Measurements from ENCODE around the gene MAN1B1.

MAN1B1 gene

DNA sequence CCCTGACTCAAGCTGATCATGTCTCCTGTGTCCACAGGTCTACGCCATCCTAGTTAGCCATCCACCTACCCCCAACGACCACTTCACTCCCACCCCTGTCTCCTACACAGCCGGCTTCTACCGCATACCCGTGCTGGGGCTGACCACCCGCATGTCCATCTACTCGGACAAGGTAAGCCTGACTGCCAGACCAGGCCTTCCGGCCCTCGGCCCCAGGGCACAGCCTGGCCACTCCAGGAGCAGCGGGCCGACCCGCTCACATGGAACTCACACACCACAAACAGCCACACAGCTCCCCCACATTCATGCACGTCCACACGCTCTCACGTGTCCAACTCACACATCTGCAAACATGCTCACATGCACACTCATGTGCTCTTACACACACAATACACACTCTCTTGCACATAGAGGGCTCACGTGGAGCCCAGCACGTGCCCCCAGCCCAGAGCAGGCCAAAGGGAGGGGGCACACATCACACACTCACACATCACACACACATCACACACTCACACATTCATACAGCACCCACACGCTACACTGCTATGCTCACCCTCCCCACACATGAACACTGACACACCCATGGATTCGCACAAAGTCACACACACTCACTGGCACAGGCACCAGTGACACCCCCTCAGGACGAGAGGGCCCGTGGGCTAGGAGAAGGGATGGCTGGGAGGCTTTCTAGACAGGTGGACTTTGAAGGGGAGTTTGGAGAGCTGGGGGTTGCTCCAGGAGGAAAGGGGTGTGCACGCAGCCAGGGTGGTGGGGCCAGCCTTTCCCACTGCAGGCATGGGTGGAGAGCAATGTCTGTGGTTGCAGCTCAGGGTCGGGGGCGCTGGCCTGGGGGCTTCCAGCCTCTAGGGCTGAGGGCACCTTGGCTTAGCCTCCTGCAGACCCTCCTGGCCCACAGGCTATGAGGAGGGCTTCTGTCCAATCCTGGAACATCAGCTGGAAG lies 55.5 kb downstream of the MAN1B1 start:
- Histone ChIP-seq H3K9me3 (ENCODE audit: control extremely low read depth in 1 of 5, control insufficient read depth in 4 of 5, insufficient read depth in 2 of 5, low read depth in 1 of 5, low read length in 4 of 5) (no peaks in the 10 kb centered on the region), H3K4me1 (ENCODE audit: control extremely low read depth in 1 of 4, control insufficient read depth in 4 of 4, insufficient read depth in 4 of 4, low read length in 3 of 4) (peaks cover 0 to 15% (median 7%) of the 10 kb centered on the region in 4 experiments), H3K36me3 (ENCODE audit: control insufficient read depth in 4 of 4, insufficient read depth in 4 of 4, low read length in 3 of 4) (no peaks in the 10 kb centered on the region), H3K4me3 (ENCODE audit: control insufficient read depth in 1 of 7, extremely low read depth in 1 of 7, insufficient read depth in 4 of 7, low read depth in 2 of 7, low read length in 6 of 7) (no peak overlapping the region), H3K27ac (ENCODE audit: insufficient read depth in 1 of 2, low read depth in 1 of 2, low read length in 2 of 2, poor library complexity in 1 of 2, severe bottlenecking in 2 of 2) (no peak overlapping the region), H3K27me3 (replicated peaks in 2 of 5; ENCODE audit: control insufficient read depth in 4 of 5, insufficient read depth in 5 of 5, low read length in 4 of 5) (peaks cover 0 to 84% (median 27%) of the 10 kb centered on the region in 5 experiments)
- 89% methylated on average over 21 of the region's 24 CpGs for WGBS (ENCODE audit: insufficient coverage)
- DNase-seq = no peak
- POLR2A ChIA-PET = no interaction called here
- CTCF ChIA-PET = interaction anchor here (1.3 kb wide), 1 partner anchor 9 kb away, joined by 3 read pairs; no protein-coding TSS in a partner anchor

DNA sequence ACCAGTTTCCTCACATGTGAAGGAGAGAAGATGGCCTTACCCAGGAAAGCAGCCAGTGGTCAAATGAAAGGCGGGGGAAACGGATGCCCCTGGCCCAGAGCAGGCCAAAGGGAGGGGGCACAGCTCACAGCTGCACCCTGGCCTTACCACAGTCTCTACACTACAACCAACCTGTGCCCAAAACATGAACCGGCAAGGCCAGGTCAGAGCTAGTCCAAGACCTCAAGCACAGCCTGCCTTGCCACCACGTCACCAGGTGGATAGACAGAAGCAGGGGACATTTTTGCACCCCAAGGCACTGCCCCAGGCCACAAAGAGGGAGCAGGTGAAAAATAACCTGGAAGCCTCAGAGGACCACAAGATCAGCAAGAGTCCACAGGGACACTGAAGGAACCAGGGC lies 56.7 kb downstream of the MAN1B1 start:
- H3K36me3 ChIP-seq (ENCODE audit: control insufficient read depth in 4 of 4, insufficient read depth in 4 of 4, low read length in 3 of 4) = no peaks in the 10 kb centered on the region
- WGBS (ENCODE audit: insufficient coverage) = 58% methylated on average over 3 of the region's 4 CpGs
- H3K4me1 ChIP-seq (ENCODE audit: control extremely low read depth in 1 of 4, control insufficient read depth in 4 of 4, insufficient read depth in 4 of 4, low read length in 3 of 4) = peaks cover 0 to 9% (median 6%) of the 10 kb centered on the region in 4 experiments
- DNase-seq = no peak
- peaks cover 0 to 82% (median 22%) of the 10 kb centered on the region in 5 experiments for H3K27me3 ChIP-seq (replicated peaks in 2 of 5; ENCODE audit: control insufficient read depth in 4 of 5, insufficient read depth in 5 of 5, low read length in 4 of 5)
- H3K9me3 ChIP-seq (ENCODE audit: control extremely low read depth in 1 of 5, control insufficient read depth in 4 of 5, insufficient read depth in 2 of 5, low read depth in 1 of 5, low read length in 4 of 5) = no peaks in the 10 kb centered on the region
- no peak overlapping the region for H3K27ac ChIP-seq (ENCODE audit: insufficient read depth in 1 of 2, low read depth in 1 of 2, low read length in 2 of 2, poor library complexity in 1 of 2, severe bottlenecking in 2 of 2)
- ChIA-PET CTCF (interaction anchor here (1.5 kb wide), 1 partner anchor 14 kb away, joined by 3 read pairs; no protein-coding TSS in a partner anchor), POLR2A (no interaction called here)
- no peak overlapping the region for H3K4me3 ChIP-seq (ENCODE audit: control insufficient read depth in 1 of 7, extremely low read depth in 1 of 7, insufficient read depth in 4 of 7, low read depth in 2 of 7, low read length in 6 of 7)

DNA sequence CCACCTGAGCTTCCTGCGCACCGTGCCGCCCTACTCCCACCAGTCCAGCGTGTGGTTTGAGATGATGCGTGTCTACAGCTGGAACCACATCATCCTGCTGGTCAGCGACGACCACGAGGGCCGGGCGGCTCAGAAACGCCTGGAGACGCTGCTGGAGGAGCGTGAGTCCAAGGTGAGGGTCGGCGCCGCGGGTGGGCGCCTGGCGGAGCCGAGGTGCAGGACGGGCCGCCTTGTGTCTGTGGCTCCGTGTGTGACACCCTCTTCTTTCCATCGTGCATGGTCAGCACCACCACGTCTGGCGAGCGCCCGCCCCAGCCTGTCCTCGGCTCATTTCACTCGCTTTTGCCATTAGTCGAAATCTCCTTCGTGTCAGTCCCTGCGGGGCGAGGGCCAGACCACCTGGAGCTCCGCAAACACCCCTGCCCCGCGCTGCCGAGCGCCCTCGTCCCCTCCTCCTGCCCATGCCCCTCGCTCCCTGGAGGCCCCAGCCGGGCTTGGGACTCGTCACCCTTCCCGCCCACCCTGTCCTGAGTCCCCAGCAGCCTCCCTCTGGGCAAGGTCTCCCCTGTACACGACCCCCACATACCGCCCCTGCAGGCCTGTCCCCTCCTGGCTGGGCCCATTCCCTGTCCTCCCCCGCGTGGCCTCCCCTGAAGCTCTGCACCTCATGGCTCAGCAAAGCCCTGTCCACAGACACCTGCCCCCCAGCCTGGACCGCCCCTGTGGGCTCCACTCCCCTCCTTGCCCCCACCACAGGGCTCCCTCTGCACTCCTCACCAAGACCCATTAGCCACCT lies 59.1 kb downstream of the MAN1B1 start:
- WGBS (ENCODE audit: insufficient coverage) = 56% methylated on average over 46 of the region's 49 CpGs
- ChIA-PET POLR2A (interaction anchor here (0.5 kb wide), 1 partner anchor 115 kb away, joined by 3 read pairs; no protein-coding TSS in a partner anchor), CTCF (no interaction called here)
- H3K4me1 ChIP-seq (ENCODE audit: control extremely low read depth in 1 of 4, control insufficient read depth in 4 of 4, insufficient read depth in 4 of 4, low read length in 3 of 4) = no peaks in the 10 kb centered on the region
- H3K36me3 ChIP-seq (ENCODE audit: control insufficient read depth in 4 of 4, insufficient read depth in 4 of 4, low read length in 3 of 4) = no peaks in the 10 kb centered on the region
- H3K27me3 ChIP-seq (replicated peaks in 2 of 5; ENCODE audit: control insufficient read depth in 4 of 5, insufficient read depth in 5 of 5, low read length in 4 of 5) = peaks cover 0 to 68% (median 12%) of the 10 kb centered on the region in 5 experiments
- no peak overlapping the region for H3K27ac ChIP-seq (ENCODE audit: insufficient read depth in 1 of 2, low read depth in 1 of 2, low read length in 2 of 2, poor library complexity in 1 of 2, severe bottlenecking in 2 of 2)
- no peak for DNase-seq
- H3K4me3 ChIP-seq (ENCODE audit: control insufficient read depth in 1 of 7, extremely low read depth in 1 of 7, insufficient read depth in 4 of 7, low read depth in 2 of 7, low read length in 6 of 7) = no peak overlapping the region
- no peaks in the 10 kb centered on the region for H3K9me3 ChIP-seq (ENCODE audit: control extremely low read depth in 1 of 5, control insufficient read depth in 4 of 5, insufficient read depth in 2 of 5, low read depth in 1 of 5, low read length in 4 of 5)

DNA sequence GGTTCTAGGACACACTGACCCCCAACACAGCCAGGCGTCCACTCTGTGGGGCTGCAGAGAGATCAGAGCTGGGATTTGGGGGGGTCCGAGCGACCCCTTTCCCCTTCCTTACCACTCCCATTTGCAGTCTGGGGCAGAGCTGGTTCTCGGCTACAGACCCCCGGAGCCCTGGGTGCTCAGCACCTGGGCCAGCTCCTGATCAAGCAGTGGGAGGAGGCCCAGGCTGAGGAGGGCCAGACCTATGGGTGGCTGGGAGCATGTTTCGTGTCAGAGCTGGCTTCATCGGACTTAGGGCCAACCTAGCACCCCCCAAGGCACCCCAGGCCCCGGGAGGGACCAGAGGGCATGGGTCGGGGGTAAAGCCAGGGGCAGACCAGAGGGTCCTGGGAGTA lies 59.7 kb downstream of the MAN1B1 start:
- POLR2A ChIA-PET = no interaction called here
- peaks cover 0 to 62% (median 8%) of the 10 kb centered on the region in 5 experiments for H3K27me3 ChIP-seq (replicated peaks in 2 of 5; ENCODE audit: control insufficient read depth in 4 of 5, insufficient read depth in 5 of 5, low read length in 4 of 5)
- CTCF ChIA-PET = no interaction called here

DNA sequence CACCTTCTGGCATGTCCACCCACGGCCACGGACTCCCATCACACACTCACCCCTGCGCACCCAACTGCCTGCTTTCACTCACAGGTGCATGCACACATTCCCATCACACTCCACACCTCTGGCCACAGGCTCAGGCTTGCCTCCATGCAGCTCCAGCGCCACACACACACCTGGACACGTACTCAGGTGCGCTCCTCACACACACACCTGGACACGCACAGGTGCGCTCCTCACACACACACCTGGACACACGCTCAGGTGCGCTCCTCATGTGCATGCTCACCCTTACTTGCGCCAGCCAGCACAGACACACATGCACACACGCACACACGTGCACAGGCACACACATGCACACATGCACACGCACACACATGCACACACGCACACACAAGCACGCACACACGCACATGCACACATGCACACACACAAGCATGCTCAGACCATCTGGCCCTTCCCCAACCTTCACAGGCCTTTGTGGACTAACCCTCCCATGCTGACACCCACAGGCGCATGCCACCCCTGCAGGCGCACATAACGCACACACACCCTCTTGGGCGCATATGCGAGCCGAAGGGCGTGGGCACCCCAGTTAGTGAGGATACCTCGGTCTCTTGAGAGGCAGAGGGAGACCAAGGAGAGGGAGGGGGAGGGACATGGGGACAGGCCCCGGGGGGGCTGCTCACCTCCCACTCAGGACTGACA lies 60.5 kb downstream of the MAN1B1 start:
- ChIA-PET CTCF (no interaction called here), POLR2A (no interaction called here)
- 89% methylated on average over 20 of the region's 26 CpGs for WGBS (ENCODE audit: insufficient coverage)
- DNase-seq = no peak
- H3K36me3 ChIP-seq (ENCODE audit: control insufficient read depth in 4 of 4, insufficient read depth in 4 of 4, low read length in 3 of 4) = no peaks in the 10 kb centered on the region
- H3K9me3 ChIP-seq (ENCODE audit: control extremely low read depth in 1 of 5, control insufficient read depth in 4 of 5, insufficient read depth in 2 of 5, low read depth in 1 of 5, low read length in 4 of 5) = no peaks in the 10 kb centered on the region
- H3K4me3 ChIP-seq (ENCODE audit: control insufficient read depth in 1 of 7, extremely low read depth in 1 of 7, insufficient read depth in 4 of 7, low read depth in 2 of 7, low read length in 6 of 7) = no peak overlapping the region
- peaks cover 0 to 55% (median 4%) of the 10 kb centered on the region in 5 experiments for H3K27me3 ChIP-seq (replicated peaks in 2 of 5; ENCODE audit: control insufficient read depth in 4 of 5, insufficient read depth in 5 of 5, low read length in 4 of 5)
- H3K27ac ChIP-seq (ENCODE audit: insufficient read depth in 1 of 2, low read depth in 1 of 2, low read length in 2 of 2, poor library complexity in 1 of 2, severe bottlenecking in 2 of 2) = no peak overlapping the region
- no peaks in the 10 kb centered on the region for H3K4me1 ChIP-seq (ENCODE audit: control extremely low read depth in 1 of 4, control insufficient read depth in 4 of 4, insufficient read depth in 4 of 4, low read length in 3 of 4)

More for the DNA sequence above, 59.7 kb downstream of the MAN1B1 start:
- H3K9me3 ChIP-seq (ENCODE audit: control extremely low read depth in 1 of 5, control insufficient read depth in 4 of 5, insufficient read depth in 2 of 5, low read depth in 1 of 5, low read length in 4 of 5) = no peaks in the 10 kb centered on the region
- WGBS (ENCODE audit: insufficient coverage) = 69% methylated on average over 6 of the region's 9 CpGs
- H3K4me1 ChIP-seq (ENCODE audit: control extremely low read depth in 1 of 4, control insufficient read depth in 4 of 4, insufficient read depth in 4 of 4, low read length in 3 of 4) = no peaks in the 10 kb centered on the region
- no peak overlapping the region for H3K27ac ChIP-seq (ENCODE audit: insufficient read depth in 1 of 2, low read depth in 1 of 2, low read length in 2 of 2, poor library complexity in 1 of 2, severe bottlenecking in 2 of 2)
- no peak overlapping the region for H3K4me3 ChIP-seq (ENCODE audit: control insufficient read depth in 1 of 7, extremely low read depth in 1 of 7, insufficient read depth in 4 of 7, low read depth in 2 of 7, low read length in 6 of 7)
- no peak for DNase-seq
- H3K36me3 ChIP-seq (ENCODE audit: control insufficient read depth in 4 of 4, insufficient read depth in 4 of 4, low read length in 3 of 4) = no peaks in the 10 kb centered on the region

DNA sequence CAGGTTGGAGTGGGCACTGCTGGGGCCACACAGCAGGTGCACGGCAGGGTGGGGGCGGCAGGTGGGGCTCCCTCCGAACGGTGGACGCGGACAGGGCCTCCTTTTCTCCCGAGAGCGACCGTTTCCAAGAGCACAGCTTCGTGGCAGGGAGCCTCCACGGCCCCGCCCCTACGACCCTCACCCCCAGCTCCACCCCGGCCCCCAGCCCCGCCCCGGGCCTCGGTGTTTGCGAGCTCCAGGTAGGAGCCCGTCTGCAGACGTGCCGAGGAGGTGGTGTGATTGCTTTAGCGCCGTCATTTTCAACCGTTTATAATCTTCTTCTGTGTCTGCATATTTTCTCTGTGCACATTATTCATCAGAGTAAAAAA lies 61.0 kb downstream of the MAN1B1 start:
- 45% methylated on average over 13 of the region's 24 CpGs for WGBS (ENCODE audit: insufficient coverage)
- H3K4me3 ChIP-seq (ENCODE audit: control insufficient read depth in 1 of 7, extremely low read depth in 1 of 7, insufficient read depth in 4 of 7, low read depth in 2 of 7, low read length in 6 of 7) = no peak overlapping the region
- no peaks in the 10 kb centered on the region for H3K4me1 ChIP-seq (ENCODE audit: control extremely low read depth in 1 of 4, control insufficient read depth in 4 of 4, insufficient read depth in 4 of 4, low read length in 3 of 4)
- peaks cover 0 to 50% (median 4%) of the 10 kb centered on the region in 5 experiments for H3K27me3 ChIP-seq (replicated peaks in 2 of 5; ENCODE audit: control insufficient read depth in 4 of 5, insufficient read depth in 5 of 5, low read length in 4 of 5)
- ChIA-PET CTCF (no interaction called here), POLR2A (no interaction called here)
- no peak for DNase-seq
- no peaks in the 10 kb centered on the region for H3K36me3 ChIP-seq (ENCODE audit: control insufficient read depth in 4 of 4, insufficient read depth in 4 of 4, low read length in 3 of 4)
- no peak overlapping the region for H3K27ac ChIP-seq (ENCODE audit: insufficient read depth in 1 of 2, low read depth in 1 of 2, low read length in 2 of 2, poor library complexity in 1 of 2, severe bottlenecking in 2 of 2)
- H3K9me3 ChIP-seq (ENCODE audit: control extremely low read depth in 1 of 5, control insufficient read depth in 4 of 5, insufficient read depth in 2 of 5, low read depth in 1 of 5, low read length in 4 of 5) = no peaks in the 10 kb centered on the region
